ENCODE measurements around the gene CEP164. TPM values are rescaled to one million over a fixed set of nuclear protein-coding genes. Genes with fewer than 3 reads are reported as not detected.

CEP164 gene
- total RNA-seq, 1 donor from 2014 or later = 5.9 TPM

DNA sequence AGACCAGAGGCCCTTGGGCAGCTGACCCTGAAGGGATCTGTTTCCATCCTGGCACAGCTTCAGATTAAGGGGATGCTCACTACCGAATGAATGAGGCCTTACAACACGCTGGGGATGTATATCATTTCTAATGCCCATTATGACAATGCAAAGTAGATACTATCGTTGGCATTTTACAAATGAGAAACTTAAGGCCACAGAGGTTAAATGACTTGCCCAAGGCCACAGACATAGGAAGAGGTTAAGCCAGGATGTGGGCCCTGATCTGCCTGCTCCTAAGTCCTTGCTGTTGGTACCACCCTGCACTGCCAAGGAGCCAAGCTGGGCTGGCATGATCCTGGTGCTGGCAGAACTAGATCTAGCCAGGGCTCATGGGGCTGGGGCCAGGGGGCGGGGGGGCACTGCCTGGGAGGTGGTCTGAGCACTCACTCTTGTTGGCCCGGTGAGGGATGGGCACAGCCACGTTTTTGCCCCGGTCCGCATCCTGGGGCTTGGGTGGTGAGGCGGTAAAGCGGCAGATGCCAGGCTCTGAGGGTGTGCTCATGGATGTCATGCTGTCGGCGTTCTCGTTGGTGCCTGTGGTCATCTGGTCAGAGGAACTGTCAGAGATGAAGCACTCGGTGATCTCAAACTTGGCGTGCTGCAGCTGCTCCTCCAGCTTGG lies 102.8 kb downstream of the CEP164 start:
- H3K36me3 ChIP-seq = peaks cover 5% of the 10 kb centered on the region
- no peak overlapping the region for H3K27ac ChIP-seq (replicated peaks)
- intact Hi-C loops (cut with micrococcal nuclease) = no loop called here
- H3K9me3 ChIP-seq (replicated peaks) = no peaks in the 10 kb centered on the region
- DNase-seq = no peak
- peaks cover 5% of the 10 kb centered on the region for H3K4me1 ChIP-seq
- TF ChIP-seq, protein P1, sequence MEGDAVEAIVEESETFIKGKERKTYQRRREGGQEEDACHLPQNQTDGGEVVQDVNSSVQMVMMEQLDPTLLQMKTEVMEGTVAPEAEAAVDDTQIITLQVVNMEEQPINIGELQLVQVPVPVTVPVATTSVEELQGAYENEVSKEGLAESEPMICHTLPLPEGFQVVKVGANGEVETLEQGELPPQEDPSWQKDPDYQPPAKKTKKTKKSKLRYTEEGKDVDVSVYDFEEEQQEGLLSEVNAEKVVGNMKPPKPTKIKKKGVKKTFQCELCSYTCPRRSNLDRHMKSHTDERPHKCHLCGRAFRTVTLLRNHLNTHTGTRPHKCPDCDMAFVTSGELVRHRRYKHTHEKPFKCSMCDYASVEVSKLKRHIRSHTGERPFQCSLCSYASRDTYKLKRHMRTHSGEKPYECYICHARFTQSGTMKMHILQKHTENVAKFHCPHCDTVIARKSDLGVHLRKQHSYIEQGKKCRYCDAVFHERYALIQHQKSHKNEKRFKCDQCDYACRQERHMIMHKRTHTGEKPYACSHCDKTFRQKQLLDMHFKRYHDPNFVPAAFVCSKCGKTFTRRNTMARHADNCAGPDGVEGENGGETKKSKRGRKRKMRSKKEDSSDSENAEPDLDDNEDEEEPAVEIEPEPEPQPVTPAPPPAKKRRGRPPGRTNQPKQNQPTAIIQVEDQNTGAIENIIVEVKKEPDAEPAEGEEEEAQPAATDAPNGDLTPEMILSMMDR (IDR thresholded peaks at IDR 0.05; ENCODE audit: borderline replicate concordance) = no peak
- no peak overlapping the region for H3K4me3 ChIP-seq
- H3K27me3 ChIP-seq (ENCODE audit: low read depth) = peaks cover 3% of the 10 kb centered on the region

DNA sequence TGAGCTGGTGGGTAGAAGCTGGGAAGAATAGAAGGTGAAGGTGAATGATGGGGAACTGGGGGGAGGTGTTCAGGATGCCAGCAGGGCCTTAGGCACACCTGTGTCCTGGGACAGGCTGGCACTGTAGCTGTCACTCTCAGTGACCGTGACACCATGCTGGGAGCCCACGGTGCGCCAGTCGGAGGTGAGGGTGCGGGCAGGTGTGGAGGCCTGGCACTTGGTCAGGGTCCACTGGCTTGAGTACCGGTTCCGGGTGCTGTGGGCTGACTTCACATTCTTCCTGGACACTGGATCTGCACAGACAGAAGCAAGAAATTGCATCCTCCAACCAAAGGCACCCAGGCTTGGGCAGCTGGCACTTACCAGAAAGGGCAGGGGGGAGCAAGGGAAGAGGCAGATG lies 103.8 kb downstream of the CEP164 start:
- peaks cover 5% of the 10 kb centered on the region for H3K27me3 ChIP-seq (ENCODE audit: low read depth)
- TF ChIP-seq, protein P1 (IDR thresholded peaks at IDR 0.05; ENCODE audit: borderline replicate concordance) = no peak
- no peak for DNase-seq
- peaks cover 2% of the 10 kb centered on the region for H3K4me1 ChIP-seq
- no peaks in the 10 kb centered on the region for H3K9me3 ChIP-seq (replicated peaks)
- no peak overlapping the region for H3K27ac ChIP-seq (replicated peaks)
- peaks cover 12% of the 10 kb centered on the region for H3K36me3 ChIP-seq
- no peak overlapping the region for H3K4me3 ChIP-seq
- intact Hi-C loops (cut with micrococcal nuclease) = no loop called here

DNA sequence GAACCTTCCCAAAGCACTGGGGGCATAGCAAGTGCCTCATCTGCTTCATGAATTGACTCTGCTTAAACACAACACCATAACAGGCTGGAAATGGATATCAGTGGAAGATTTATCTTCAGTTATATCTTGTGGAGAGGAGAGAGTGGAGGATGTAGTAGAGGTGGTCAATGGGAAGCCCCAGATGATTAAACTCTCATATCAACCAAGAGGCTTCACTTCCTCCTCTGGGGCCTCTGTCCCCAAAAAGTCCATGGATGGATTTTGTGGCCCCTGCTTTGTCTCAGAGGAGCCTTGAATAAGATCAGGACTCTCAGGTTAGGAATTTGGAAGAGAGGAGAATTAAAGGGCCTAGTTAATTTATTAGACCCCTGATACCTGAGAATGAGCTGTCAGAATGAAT lies 106.1 kb downstream of the CEP164 start:
- Histone ChIP-seq H3K36me3 (peaks cover 21% of the 10 kb centered on the region), H3K4me3 (no peak overlapping the region), H3K4me1 (no peaks in the 10 kb centered on the region), H3K27ac (replicated peaks) (no peak overlapping the region), H3K9me3 (replicated peaks) (no peaks in the 10 kb centered on the region), H3K27me3 (ENCODE audit: low read depth) (peaks cover 5% of the 10 kb centered on the region)
- intact Hi-C loops (cut with micrococcal nuclease) = no loop called here
- TF ChIP-seq, protein P1 (IDR thresholded peaks at IDR 0.05; ENCODE audit: borderline replicate concordance) = no peak
- no peak for DNase-seq

DNA sequence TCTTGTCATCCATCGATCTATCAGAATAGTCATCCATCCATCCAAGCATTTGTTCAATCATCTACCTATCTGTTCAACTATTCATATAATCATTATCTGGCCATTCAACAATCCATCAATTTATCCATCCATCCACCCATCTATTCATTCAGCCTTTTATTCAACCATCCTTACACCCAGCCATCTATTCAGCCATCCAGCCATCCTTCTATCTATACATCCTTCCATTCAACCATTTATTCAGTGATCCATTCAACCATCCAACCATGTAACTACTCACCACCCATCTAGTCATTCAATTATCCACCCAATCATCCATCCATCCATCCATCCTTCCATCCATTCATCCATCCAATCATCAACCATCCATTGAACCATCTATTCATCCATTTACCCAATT lies 106.8 kb downstream of the CEP164 start:
- Histone ChIP-seq H3K27me3 (ENCODE audit: low read depth) (peaks cover 5% of the 10 kb centered on the region), H3K4me1 (no peaks in the 10 kb centered on the region), H3K36me3 (peaks cover 21% of the 10 kb centered on the region), H3K9me3 (replicated peaks) (no peaks in the 10 kb centered on the region), H3K27ac (replicated peaks) (no peak overlapping the region), H3K4me3 (no peak overlapping the region)
- intact Hi-C loops (cut with micrococcal nuclease) = no loop called here
- TF ChIP-seq, protein P1 (IDR thresholded peaks at IDR 0.05; ENCODE audit: borderline replicate concordance) = no peak
- DNase-seq = no peak

DNA sequence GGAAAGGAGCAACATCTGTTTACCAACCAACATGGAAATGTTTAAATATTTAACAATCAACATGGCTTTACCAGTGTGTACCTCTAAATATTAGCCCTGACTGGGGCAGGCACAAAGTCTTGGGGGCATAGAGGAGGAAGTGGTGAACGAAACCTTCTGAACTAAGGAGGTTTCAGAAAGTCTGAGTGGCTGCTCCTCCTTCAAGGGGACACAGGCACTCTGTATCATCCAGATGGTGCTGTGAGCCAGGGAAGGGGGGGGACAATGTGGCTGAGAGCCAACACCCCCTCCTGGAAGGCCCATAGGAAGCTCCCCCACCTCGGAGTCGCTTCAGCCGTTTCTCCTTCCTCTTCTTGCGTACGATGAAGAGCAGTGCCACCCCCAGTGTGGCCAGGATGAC lies 107.7 kb downstream of the CEP164 start:
- no peak overlapping the region for H3K27ac ChIP-seq (replicated peaks)
- no peak overlapping the region for H3K4me3 ChIP-seq
- H3K27me3 ChIP-seq (ENCODE audit: low read depth) = peaks cover 5% of the 10 kb centered on the region
- DNase-seq = no peak
- TF ChIP-seq, protein P1 (IDR thresholded peaks at IDR 0.05; ENCODE audit: borderline replicate concordance) = no peak
- peaks cover 21% of the 10 kb centered on the region for H3K36me3 ChIP-seq
- no peaks in the 10 kb centered on the region for H3K4me1 ChIP-seq
- intact Hi-C loops (cut with micrococcal nuclease) = no loop called here
- no peaks in the 10 kb centered on the region for H3K9me3 ChIP-seq (replicated peaks)

Measured in left ventricle myocardium inferior (tissue), 1 donor.